OCI-LY7 (cell line): Measurements from ENCODE around the gene ATP2C2.

Experiments used
- CTCF ChIP-seq: fragments of 200-600 bp; sonication (generic); conservative IDR thresholded peaks from 2 replicates; pipeline ENCODE4 v1.5.1; 2014; ENCODE audit warnings: mild to moderate bottlenecking, antibody characterized with exemption, low read length, moderate library complexity, mixed read lengths
- EZH2phosphoT487 ChIP-seq: fragments of 200-600 bp; sonication (generic); IDR thresholded peaks from 2 replicates; pipeline ENCODE4 v1.6.1; 2018; ENCODE audit warnings: low read depth, borderline replicate concordance, mild to moderate bottlenecking, mixed run types, antibody characterized with exemption, low read length, moderate library complexity, mixed read lengths

- TF ChIP-seq CTCF (no peak), EZH2phosphoT487 (no peak)
Measured at GRCh38 chr16:84459533-84459894, 91.2 kb downstream of the ATP2C2 start.
